HG02610 (cell line): ENCODE results near the gene MSMP.
A peak's percentile ranks its signal among the peaks of the same experiment; 100 is the strongest.

Experiments used
- ATAC-seq: cut with Tn5 transposase; IDR thresholded peaks from one replicate; pipeline ENCODE4 v1.9.1; 2021; ENCODE audit warnings: mild to moderate bottlenecking, moderate library complexity; ENCODE audit not compliant: unreplicated experiment

MSMP gene

GRCh38 chr9:35725362-35725761 is 28.7 kb downstream of the MSMP start:
- ATAC-seq, result no peak

GRCh38 chr9:35723908-35724307 is 30.2 kb downstream of the MSMP start:
- no peak for ATAC-seq

- ATAC-seq, result no peak
Measured at GRCh38 chr9:35723426-35723825, 30.6 kb downstream of the MSMP start.

- ATAC-seq, result no peak
Measured at GRCh38 chr9:35719546-35719945, 34.5 kb downstream of the MSMP start.

GRCh38 chr9:35718721-35719511 is 35.2 kb downstream of the MSMP start:
- ATAC-seq, result peak; percentile 51

GRCh38 chr9:35717132-35717870 is 36.8 kb downstream of the MSMP start:
- no peak for ATAC-seq

- ATAC-seq, result no peak
Measured at GRCh38 chr9:35716230-35716629, 37.8 kb downstream of the MSMP start.

GRCh38 chr9:35714579-35715252 is 39.4 kb downstream of the MSMP start:
- no peak for ATAC-seq

- ATAC-seq, result no peak
Measured at GRCh38 chr9:35714123-35714522, 40.0 kb downstream of the MSMP start.

- ATAC-seq, result no peak
Measured at GRCh38 chr9:35713578-35713977, 40.5 kb downstream of the MSMP start.

GRCh38 chr9:35712762-35713400 is 41.2 kb downstream of the MSMP start:
- no peak for ATAC-seq

- peak; percentile 57 for ATAC-seq
Measured at GRCh38 chr9:35711501-35712428, 42.3 kb downstream of the MSMP start.

- ATAC-seq, result no peak
Measured at GRCh38 chr9:35710818-35711500, 43.1 kb downstream of the MSMP start.

GRCh38 chr9:35708146-35708545 is 45.9 kb downstream of the MSMP start:
- ATAC-seq, result no peak

- ATAC-seq, result no peak
Measured at GRCh38 chr9:35706951-35707350, 47.1 kb downstream of the MSMP start.

GRCh38 chr9:35705836-35706430 is 48.1 kb downstream of the MSMP start:
- ATAC-seq, result no peak

GRCh38 chr9:35705372-35705771 is 48.7 kb downstream of the MSMP start:
- ATAC-seq, result no peak

GRCh38 chr9:35703906-35704672 is 50.0 kb downstream of the MSMP start:
- ATAC-seq, result no peak
